ENCODE measurements around the gene GJB1.
"Not testable (repeated sequence)": the region's sequence is repeated elsewhere in the genome, so short reads cannot be mapped to it uniquely, and the experiment has no call there.

Gene GJB1

DNA sequence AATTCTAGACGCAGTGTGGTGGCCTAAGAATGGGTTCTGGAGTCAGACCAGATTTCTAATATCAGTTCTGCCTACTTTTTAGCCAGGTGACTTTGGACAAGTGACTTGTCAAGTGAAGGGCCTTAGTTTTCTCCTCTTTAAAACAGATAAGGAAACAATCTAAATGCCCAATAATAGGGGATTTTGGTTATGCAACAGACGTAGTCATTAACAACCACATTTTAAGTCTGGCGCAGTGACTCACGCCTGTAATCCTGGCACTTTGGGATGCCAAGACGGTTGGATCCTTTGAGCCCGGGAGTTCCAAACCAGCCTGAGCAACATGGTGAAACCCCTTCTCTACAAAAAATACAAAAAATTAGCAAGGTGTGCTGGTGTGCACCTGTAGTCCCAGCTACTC, 33.0 kb downstream of the GJB1 start:
- no peak for DNase-seq (ENCODE audit: low spot score)

GRCh38 chrX:71256856-71257255, 33.8 kb downstream of the GJB1 start:
- DNase-seq (ENCODE audit: low spot score), result no peak

DNA sequence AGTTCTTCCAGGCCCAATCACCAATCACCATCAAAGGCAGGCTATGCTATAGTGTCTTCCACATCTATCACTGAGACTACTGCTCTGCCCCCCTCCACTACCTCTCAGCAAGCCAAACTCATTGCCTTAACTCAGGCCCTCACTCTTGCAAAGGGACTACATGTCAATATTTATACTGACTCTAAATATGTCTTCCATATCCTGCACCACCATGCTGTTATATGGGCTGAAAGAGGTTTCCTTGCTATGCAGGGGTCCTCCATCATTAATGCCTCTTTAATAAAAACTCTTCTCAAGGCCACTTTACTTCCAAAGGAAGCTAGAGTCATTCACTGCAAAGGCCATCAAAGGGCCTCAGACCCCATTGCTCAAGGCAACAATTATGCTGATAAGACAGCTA, 45.6 kb downstream of the GJB1 start:
- not testable (repeated sequence) for DNase-seq (ENCODE audit: low spot score)

DNA sequence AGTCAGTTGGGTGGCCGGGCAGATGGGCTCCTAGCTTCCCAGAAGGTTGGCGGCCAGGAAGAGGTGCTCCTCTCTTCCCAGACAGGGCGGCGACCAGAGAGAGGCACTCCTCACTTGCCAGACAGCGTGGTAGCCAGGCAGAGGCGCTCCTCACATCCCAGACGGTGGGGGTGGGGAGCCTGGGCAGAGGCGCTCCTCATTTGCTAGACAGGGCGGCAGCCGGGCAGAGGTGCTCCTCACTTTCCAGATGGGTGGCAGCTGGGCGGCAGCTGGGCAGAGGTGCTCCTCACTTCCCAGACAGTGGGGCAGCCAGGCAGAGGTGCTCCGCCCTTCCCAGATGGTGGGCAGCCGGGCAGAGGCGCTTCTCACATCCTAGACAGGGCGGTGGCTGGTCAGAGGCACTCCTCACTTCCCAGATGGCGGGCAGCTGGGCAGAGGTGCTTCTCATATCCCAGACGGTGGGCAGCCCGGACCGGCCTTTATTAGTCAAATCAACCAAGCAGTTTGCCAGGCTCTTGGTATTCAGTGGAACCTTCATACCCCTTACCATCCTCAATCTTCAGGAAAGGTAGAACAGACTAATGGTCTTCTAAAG, 46.9 kb downstream of the GJB1 start:
- no peak for DNase-seq (ENCODE audit: low spot score)

DNA sequence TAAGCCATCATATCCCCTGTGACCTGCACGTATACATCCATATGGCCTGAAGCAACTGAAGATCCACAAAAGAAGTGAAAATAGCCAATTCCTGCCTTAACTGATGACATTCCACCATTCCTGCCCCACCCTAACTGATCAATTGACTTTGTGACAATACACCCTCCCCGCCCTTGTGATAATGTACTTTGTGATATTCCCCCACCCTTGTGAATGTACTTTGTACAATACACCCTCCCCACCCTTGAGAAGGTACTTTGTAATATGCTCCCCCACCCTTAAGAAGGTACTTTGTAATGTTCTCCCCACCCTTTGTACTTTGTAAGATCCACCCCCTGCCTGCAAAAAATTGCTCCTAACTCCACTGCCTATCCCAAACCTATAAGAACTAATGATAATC, 49.3 kb downstream of the GJB1 start:
- not testable (repeated sequence) for DNase-seq (ENCODE audit: low spot score)

All from CD4-positive, alpha-beta T cell treated with Interleukin-6 at 100 ng/mL for 8 hours (primary cell).